GM21367 (cell line): ENCODE data around the gene PTPRN2.
"Not testable (repeated sequence)": the region's sequence is repeated elsewhere in the genome, so short reads cannot be mapped to it uniquely, and the experiment has no call there.

ENCODE experiments used
- ATAC-seq: cut with Tn5 transposase; IDR thresholded peaks from one replicate; pipeline ENCODE4 v1.9.1; 2021; ENCODE audit not compliant: unreplicated experiment

PTPRN2 gene

DNA sequence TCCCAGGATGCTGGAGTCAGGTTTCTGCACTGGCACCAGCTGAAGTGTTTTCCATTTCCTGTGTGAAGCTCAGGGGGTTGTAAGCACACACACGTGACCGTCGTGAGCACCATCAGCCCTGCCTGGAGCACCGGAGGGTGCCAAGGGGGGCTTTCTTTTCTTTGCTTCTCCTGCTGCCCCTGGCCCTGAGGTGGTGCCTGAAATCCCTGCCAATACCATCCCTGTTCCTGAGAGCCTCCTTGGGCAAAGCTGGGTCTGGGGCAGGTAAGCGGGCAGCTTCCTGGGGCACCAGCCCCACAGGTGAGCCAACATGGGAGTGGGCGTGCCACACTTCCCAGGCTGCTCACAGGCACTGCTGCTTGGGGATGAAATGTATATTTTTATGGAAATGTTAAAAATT, 657.2 kb downstream of the PTPRN2 start:
- ATAC-seq = no peak

DNA sequence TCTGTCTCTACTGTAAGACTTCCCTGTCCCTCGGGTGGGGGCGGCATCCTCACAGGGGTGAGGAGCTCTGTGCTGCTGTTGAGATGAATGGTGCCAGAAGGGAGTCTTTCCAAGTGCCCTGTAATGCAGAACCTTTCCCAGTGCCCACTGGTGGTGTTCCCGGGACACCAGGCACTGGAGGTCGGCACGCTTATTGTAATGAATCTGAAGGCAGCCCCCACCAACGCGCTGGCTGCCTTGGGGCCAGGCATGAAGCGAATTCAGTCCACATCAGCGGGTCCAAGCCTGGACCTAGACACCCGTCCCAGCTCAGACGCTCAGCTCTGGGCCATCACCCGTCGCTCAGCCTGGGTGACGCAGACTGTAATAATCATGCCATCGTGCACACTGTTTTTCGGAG, 658.0 kb downstream of the PTPRN2 start:
- no peak for ATAC-seq

DNA sequence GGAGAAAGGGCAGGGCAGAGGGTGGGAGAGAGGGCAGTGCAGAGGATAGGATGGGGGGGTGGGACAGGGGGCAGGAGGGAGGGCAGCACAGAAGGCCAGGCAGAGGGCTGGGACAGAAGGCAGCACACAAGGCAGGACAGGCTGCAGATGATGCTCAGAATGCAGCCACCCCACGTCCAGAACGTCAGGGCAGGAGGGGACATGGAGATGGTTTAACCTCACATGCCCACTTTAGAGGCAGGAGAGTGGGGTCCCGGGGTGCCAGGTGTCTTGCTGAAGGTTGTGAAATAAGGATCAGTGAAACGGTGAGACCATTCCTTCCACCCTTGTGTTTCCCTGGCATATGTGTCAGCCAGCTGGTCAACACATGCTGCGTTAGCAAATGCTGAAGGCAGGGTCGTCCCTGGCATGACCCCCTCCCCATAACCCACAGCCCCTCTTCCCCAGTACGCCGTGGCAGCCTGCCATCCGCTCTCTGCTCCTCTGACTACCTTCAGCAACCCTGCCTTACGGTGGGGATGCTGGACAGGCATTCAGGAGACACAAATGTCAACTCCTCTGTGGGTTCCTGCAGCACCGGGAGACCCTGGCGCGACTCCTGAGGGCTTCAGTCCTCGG, 658.7 kb downstream of the PTPRN2 start:
- no peak for ATAC-seq

DNA sequence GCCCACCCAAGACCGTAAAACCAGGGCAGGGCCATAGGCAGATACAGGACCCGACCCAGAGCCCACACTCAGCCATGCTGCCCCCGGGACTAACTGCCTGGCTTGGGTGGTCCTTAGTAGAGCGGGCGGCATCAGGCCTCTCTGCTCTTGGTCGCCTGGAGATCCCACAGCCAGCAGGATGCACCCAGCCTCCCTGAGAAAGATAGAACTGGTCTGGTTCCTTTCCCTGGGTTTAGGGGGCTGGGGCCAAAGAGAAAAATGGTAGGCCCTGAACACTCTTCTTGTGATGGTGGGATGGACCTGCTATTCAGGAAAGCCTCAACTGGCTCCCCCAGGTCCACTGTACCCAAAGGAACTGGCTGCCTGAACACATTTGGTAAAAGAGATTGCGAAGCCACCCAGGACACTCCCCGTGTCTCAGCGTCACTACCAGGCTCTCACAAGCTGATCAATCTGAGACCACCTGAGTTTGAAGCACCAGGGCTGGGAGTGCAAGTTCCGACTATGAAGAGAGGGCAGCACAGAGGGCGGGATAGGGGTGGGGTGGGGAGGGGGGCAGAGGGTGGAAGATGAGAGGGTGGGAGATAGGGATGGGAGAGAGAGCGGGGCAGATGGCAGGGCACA, 659.3 kb downstream of the PTPRN2 start:
- ATAC-seq = no peak

DNA sequence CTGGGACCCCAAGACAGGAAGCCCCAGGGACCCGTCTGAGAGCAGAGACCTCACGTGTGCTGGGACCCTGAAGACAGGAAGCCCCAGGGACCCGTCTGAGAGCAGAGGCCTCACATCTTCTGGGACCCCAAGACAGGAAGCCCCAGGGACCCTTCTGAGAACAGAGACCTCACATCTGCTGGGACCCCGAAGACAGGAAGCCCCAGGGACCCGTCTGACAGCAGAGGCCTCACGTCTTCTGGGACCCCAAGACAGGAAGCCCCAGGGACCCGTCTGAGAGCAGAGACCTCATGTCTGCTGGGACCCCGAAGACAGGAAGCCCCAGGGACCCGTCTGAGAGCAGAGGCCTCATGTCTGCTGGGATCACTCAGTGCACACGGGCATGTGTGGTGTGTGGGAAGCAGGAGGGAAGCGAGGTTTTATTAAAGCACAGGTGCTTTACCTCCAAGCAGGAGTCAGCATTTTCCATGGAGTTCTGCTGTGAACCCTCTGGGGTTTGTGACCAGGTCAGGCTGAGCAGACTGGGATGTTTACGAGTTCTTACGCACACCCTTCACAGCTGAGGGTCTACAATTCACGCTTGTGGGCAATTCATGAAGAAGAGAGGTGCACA, 660.2 kb downstream of the PTPRN2 start:
- ATAC-seq = no peak

DNA sequence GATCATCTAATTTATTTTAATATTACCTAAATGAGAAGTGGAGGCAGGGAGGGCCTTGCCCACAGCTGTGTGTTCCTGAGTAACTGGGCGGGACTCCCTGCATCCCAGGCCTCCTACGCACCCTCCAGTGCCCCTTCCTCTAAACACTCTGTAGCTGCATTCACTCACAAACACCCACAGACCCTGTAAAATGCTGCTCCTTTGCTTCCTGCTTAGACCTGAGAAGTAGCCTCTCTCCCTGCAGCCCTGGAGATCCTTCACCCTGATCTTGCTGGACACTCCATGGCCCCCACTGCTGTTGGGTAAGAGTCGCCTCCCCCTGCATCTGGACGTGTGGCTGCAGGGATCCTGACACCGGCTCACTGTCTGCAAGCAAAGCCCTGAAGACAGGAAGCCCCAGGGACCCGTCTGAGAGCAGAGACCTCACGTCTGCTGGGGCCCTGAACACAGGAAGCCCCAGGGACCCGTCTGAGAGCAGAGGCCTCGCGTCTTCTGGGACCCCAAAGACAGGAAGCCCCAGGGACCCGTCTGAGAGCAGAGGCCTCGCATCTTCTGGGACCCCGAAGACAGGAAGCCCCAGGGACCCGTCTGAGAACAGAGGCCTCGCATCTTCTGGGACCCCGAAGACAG, 661.0 kb downstream of the PTPRN2 start:
- ATAC-seq = no peak

DNA sequence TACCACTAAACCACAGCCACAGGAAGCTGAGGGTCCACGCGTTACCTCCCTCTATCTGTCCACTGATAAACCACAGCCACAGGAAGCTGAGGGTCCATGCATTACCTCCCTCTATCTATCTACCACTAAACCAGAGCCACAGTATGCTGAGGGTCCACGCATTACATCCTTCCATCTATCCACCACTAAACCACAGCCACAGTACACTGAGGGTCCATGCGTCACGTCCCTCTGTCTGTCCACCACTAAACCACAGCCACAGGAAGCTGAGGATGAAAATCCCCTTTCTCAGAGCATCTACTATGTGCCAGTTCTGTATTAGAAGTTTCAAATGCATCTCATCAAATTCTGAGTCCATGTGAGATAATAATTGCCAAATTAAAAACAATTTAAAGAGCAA, 661.5 kb downstream of the PTPRN2 start:
- no peak for ATAC-seq

DNA sequence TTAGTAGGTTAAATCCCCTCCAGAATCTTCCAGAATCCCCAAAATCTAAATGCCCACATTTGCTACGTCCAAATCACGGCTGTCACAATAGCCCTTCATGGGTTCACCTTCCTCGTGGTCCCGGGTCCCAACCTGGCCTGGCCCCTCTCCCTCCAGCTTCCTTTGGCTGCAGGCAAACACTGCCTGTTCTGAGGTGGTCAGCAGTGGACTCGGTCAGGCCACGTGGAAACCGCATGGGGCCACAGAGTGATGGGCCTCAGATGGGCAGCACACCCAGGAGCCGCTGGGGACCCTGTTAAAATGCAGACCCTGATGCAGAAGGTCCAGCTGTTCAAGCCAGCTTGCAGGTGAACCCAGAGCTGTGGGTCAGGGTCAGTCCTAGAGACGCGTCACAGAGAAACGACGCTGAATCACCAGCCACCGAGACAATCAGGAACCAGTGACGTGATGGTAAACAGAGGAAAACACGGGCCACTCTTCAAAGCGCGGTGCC, 662.2 kb downstream of the PTPRN2 start:
- ATAC-seq = no peak

DNA sequence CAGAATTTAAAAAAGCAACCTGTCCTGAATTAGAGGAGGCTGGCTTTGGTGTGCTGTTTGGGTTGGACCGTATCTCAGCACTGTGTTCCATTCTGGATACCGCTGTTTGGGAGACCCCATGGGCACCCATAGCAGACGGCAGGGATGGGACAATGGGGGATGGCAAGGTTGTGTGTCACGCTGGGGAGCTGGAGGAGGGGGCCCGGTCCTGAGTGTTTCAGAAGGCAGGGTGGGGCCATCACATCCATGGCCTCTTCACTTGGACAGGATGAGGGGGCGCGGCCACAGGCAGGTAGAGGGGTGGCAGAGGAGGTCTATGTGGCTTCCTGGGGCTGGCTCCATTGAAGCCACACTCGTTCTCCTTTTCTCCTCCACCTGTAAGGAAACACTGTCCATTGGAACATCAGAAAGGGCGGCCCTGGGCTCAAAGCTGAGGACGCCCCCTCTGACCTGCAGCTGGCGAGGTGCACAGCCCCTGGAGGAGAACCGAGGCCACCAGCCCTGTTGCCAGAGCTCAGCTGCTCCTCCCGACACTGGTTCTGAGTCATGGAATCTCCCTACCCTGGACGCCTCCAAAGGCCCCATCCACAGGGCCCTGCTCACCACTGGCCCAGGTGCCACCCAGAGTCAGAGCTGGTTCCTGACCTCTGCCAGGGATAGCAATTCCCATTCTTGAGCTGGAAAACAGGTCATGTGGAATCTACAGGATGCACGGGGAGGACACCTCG, 663.6 kb downstream of the PTPRN2 start:
- ATAC-seq = no peak

DNA sequence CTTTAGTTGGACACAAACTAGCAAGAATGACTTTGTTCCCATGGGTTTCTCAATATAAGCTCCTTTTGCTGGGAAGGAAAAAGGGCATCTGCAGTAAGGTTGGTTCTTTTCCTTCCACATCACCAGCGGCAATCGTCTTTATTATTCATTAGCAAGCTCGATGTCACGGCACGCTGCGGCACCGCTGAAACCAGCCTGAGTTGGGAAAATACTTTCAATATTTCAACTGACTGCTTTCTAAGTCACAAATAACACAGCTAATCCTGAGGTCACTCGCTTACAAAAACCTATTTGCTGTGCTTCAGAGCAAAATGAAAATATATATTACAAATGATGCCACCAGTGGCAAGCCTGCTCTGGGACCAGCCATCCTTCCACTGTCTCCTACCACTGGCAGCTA, 665.0 kb downstream of the PTPRN2 start:
- no peak for ATAC-seq

DNA sequence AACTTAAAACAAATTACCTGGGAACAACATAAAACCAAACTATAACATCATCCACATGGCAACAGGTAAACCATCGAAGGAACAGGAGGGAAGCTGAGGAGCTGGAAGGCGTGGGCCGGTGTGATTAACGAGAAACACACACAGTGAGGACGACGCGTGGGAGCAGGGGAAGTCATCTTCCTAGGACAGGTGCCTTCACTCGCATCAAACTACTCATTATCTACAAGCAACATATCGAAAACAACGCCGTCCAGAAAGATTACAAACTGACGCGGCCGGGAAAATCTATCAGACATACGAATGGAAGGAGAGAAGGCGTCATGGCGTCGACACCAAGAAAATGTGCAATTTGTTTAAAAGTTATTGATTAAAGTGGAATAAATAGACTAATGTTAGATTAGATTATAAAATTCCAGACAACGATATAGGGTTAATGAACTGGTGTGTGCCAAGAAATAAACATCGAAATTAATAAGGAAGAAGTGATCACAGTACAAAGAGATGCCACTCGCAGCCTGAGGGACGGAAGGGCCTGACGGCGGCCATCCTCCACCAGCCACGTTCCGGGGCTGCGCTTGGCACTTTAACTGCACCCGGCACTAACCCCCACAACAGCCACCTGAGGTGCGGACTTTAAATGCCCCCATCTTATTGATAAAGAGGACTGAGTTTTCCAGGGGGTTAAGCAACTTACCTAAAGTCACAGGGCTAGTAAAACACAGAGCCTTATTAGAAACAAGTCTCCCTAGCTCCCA, 669.1 kb downstream of the PTPRN2 start:
- ATAC-seq = no peak

DNA sequence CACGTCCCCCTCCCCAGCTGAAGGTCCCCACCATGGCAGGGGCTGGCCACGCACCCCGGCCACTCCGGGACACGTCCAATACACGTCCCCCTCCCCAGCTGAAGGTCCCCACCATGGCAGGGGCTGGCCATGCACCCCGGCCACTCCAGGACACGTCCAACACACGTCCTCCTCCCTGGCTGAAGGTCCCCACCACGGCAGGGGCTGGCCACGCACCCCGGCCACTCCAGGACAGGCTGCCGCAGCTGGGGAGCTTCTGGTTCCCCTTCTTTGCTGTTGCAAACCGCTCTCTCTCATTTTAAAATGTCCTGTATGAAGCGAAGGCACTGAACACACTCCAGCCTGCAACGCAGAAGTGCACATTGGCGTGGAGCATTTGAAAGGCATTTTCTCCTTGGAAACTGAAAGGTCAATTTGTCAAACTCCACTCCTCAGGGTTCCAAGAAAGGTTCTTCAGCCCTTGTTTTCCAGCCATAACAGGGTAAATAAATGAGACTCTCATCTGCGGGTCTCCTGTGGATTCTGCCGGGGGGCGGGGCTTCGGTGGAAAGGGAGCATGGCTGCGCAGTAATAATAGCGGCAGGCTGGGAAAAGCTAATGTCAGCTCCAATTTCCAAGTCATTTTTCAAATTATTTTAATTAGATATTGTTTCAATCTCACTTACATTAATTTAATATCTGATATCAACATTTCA, 670.5 kb downstream of the PTPRN2 start:
- ATAC-seq = no peak

DNA sequence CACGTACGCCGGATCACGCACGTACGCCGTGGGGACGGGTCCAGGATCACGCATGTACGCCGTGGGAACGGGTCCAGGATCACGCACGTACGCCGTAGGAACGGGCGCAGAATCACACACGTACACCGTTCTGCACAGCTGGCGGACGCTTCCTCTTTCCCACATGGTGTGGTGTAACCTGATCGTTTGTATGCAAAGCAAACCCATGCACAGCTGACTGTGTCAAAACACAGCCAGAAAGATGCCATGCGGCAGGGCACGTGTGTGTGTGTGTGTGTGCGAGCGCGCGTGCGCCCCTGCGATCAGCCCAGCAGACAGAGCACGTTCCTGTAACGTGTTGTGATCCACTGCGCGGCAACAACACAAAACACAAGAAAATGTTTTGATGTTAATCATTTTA, 677.2 kb downstream of the PTPRN2 start:
- no peak for ATAC-seq

DNA sequence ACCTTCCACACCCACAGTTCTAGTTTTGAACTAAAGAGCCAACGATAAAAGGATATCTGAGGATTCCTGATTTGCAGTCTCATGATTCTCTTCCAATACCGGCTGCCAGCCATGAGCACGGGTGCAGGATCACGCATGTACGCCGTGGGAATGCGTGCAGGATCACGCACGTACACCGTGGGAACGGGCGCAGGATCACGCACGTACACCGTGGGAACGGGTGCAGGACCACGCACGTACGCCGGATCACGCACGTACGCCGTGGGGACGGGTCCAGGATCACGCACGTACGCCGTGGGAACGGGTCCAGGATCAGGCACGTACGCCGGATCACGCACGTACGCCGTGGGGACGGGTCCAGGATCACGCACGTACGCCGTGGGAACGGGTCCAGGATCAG, 677.6 kb downstream of the PTPRN2 start:
- not testable (repeated sequence) for ATAC-seq

DNA sequence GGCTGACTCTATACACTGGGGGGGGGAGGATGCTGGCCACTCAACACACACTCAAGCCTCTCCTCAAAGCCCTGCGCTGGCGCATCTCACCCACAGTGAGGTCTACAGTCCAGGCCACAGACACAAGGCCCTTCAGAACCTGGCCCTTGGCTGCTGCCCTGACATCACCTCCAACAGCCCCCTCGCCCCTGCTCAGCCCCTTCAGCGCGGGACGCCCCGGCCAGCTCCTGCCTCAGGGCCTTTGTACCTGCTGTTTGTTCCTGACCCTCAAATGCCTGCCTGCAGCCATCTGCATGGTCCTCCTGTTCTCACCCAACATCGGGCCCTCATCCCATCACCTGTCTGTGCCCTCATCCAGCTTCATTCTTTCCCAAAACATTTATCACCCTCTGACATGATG, 678.3 kb downstream of the PTPRN2 start:
- ATAC-seq = no peak

DNA sequence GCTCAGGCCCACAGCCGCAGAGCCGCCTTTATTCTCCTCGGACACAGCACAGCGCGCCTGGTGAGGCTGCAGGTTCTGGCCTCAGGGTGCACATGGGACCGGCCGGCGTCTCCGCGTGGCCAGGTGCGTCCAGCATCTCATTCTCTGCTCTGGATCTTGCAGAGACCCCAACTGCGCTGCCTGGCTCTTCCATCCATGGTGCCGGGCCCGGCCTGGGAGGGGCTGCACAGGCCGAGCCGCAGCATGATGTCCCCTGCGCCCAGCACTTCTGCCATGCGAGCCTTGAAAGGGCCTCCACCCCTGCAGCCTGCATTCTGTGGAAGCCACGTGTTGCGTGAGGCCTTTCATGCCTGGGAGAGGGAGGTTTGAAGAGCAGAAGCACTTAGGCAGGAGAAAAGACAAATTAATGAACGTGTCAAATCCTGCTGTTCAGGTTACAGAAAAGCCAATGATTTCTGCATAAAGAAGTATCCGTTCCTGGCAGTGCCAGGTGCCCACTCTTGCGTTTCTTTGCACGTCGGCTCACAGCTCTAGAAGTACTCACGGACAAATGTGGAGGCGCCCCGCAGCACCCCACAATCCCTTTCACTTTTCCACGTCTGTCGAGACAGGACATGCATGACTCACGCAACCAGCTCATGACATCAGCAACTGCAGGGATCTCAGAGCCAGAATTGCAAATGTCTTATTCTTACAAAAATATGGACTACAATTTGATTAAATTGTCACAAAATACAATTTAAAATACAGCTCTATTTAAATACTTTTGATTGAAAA, 679.4 kb downstream of the PTPRN2 start:
- ATAC-seq = no peak

DNA sequence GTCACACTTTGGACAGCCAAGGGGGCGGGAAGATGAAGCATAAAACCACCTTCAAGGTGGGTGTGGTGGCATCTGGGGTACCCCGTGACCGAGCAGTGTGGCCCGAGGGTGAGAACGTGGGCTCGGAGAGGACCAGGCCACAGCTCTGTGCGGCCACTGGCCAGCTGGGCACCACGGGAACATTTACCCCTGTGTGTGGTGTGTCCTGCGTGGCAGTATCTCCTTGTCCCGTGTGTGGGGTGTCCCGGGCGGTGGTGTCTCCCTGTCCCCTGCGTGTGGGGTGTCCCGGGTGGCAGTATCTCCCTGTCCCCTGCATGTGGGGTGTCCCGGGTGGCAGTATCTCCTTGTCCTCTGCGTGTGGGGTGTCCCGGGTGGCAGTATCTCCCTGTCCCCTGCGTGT, 680.5 kb downstream of the PTPRN2 start:
- ATAC-seq = no peak

DNA sequence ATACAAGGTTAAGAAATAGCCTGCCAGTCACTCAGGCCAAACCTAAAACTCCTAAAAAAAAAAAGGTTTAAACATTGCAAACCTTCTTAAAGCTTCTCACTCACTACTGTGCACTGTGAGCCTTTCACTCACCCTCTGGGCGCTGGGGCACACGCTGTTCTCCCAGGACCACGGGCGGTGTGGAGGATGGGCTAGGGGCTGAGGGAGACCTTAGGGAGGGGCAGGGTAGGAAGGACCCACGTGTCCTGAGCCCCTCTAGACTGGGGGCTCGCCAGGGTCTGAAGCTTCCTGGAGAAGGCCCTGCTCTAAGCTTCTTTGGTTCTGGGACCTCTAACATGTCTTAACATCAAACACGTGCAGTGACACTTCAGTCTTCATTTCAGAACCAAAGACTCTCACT, 681.0 kb downstream of the PTPRN2 start:
- ATAC-seq = no peak
